HUDEP-2 (cell line): ENCODE measurements around the gene EPHA2.
"Not testable (repeated sequence)": the region's sequence is repeated elsewhere in the genome, so short reads cannot be mapped to it uniquely, and the experiment has no call there.

Experiments used
- DNase-seq, 76 experiments: peaks; one replicate each; lab custom pipeline; 2025; ENCODE audit not compliant: unreplicated experiment in 76 of 76; lab: John Stamatoyannopoulos, UW

Gene EPHA2

GRCh38 chr1:16155537-16156410 lies at the start of gene EPHA2:
Gene EPHA2, minus strand, starts transcription at chr1:16156069. Its CDS starts 137 bp downstream, at chr1:16155932.
- DNase-seq = no peak

GRCh38 chr1:16205334-16205671 lies 49.4 kb upstream of the EPHA2 start:
- DNase-seq = no peak

- DNase-seq = peak in 22 of 76 experiments; percentile 1 to 41 (median 12)
These were observed 48.9 kb upstream of the EPHA2 start for GRCh38 chr1:16204634-16205333.

GRCh38 chr1:16204216-16204615 lies 48.3 kb upstream of the EPHA2 start:
- no peak for DNase-seq

GRCh38 chr1:16203550-16203949 lies 47.7 kb upstream of the EPHA2 start:
- no peak for DNase-seq

GRCh38 chr1:16202281-16203210 lies 46.7 kb upstream of the EPHA2 start:
- no peak for DNase-seq

- DNase-seq = no peak
These were observed 43.8 kb upstream of the EPHA2 start for GRCh38 chr1:16199700-16200099.

- no peak for DNase-seq
These were observed 43.3 kb upstream of the EPHA2 start for GRCh38 chr1:16199157-16199501.

- no peak for DNase-seq
These were observed 42.7 kb upstream of the EPHA2 start for GRCh38 chr1:16198444-16199156.

- no peak for DNase-seq
These were observed 41.0 kb upstream of the EPHA2 start for GRCh38 chr1:16196874-16197273.

GRCh38 chr1:16196139-16196538 lies 40.3 kb upstream of the EPHA2 start:
- DNase-seq = not testable (repeated sequence)

GRCh38 chr1:16195518-16195905 lies 39.6 kb upstream of the EPHA2 start:
- no peak for DNase-seq

GRCh38 chr1:16191916-16192546 lies 36.2 kb upstream of the EPHA2 start:
- no peak for DNase-seq

- no peak for DNase-seq
These were observed 35.4 kb upstream of the EPHA2 start for GRCh38 chr1:16191309-16191708.

- no peak for DNase-seq
These were observed 34.2 kb upstream of the EPHA2 start for GRCh38 chr1:16189921-16190621.

GRCh38 chr1:16189003-16189402 lies 33.1 kb upstream of the EPHA2 start:
- DNase-seq = no peak

- DNase-seq = peak in 48 of 76 experiments; percentile 2 to 63 (median 28)
These were observed 32.0 kb upstream of the EPHA2 start for GRCh38 chr1:16187748-16188401.

GRCh38 chr1:16186655-16187235 lies 30.9 kb upstream of the EPHA2 start:
- DNase-seq = no peak
